Neural progenitor cell (in vitro differentiated cells): ENCODE results near the gene CAB39L. TPM values are rescaled to one million over a fixed set of nuclear protein-coding genes. Genes with fewer than 3 reads are reported as not detected.
A peak's percentile ranks its signal among the peaks of the same experiment; 100 is the strongest.

ENCODE experiments used
- DNase-seq: peaks from one replicate; pipeline ENCODE4 v3.0.0-alpha.2; 2016; ENCODE audit warnings: low spot score
- H2AFZ ChIP-seq: fragments of 200-600 bp; sonication (generic); replicated peaks from 2 replicates; pipeline ENCODE4 v1.6.1; 2016; ENCODE audit warnings: antibody characterized with exemption
- H3F3A ChIP-seq: fragments of 200-600 bp; sonication (generic); 2 replicates; pipeline ENCODE4 v1.6.1; 2016; ENCODE audit warnings: antibody characterized with exemption, low read depth
- H3K27ac ChIP-seq: fragments of 200-600 bp; sonication (generic); 2 replicates; pipeline ENCODE4 v1.5.1; 2016; ENCODE audit warnings: mild to moderate bottlenecking
- H3K27me3 ChIP-seq: fragments of 200-600 bp; sonication (generic); 2 replicates; pipeline ENCODE4 v1.6.1; 2016; ENCODE audit warnings: mild to moderate bottlenecking, moderate library complexity
- H3K36me3 ChIP-seq: fragments of 200-600 bp; sonication (generic); 2 replicates; pipeline ENCODE4 v1.5.1; 2016
- H3K4me1 ChIP-seq: fragments of 200-600 bp; sonication (generic); 2 replicates; pipeline ENCODE4 v1.6.1; 2016; ENCODE audit warnings: mixed run types
- H3K4me2 ChIP-seq: fragments of 200-600 bp; sonication (generic); 2 replicates; pipeline ENCODE4 v1.6.1; 2016
- H3K4me3 ChIP-seq: fragments of 200-600 bp; sonication (generic); 2 replicates; pipeline ENCODE4 v1.5.1; 2016
- H3K79me2 ChIP-seq: fragments of 200-600 bp; sonication (generic); 2 replicates; pipeline ENCODE4 v1.6.1; 2016; ENCODE audit warnings: low read depth
- H3K9ac ChIP-seq: fragments of 200-600 bp; sonication (generic); 2 replicates; pipeline ENCODE4 v1.6.1; 2016
- H3K9me3 ChIP-seq: fragments of 200-600 bp; sonication (generic); 2 replicates; pipeline ENCODE4 v1.5.1; 2016; ENCODE audit warnings: low read depth
- H4K20me1 ChIP-seq: fragments of 200-600 bp; sonication (generic); 2 replicates; pipeline ENCODE4 v1.6.1; 2016; ENCODE audit warnings: low read depth
- H3K27ac Mint-ChIP-seq: 3 replicates; pipeline ENCODE4 v1.8.0; 2021; ENCODE audit warnings: mixed read lengths
- H3K27me3 Mint-ChIP-seq: 2 replicates; pipeline ENCODE4 v1.8.0; 2022; ENCODE audit warnings: low read depth, mild to moderate bottlenecking, inconsistent platforms, moderate library complexity, mixed read lengths; ENCODE audit not compliant: insufficient read depth
- H3K36me3 Mint-ChIP-seq: 3 replicates; pipeline ENCODE4 v1.8.0; 2021; ENCODE audit warnings: mixed read lengths
- H3K4me1 Mint-ChIP-seq: 3 replicates; pipeline ENCODE4 v1.8.0; 2021; ENCODE audit warnings: mixed read lengths
- H3K4me3 Mint-ChIP-seq: 3 replicates; pipeline ENCODE4 v1.8.0; 2021; ENCODE audit warnings: mild to moderate bottlenecking, moderate library complexity, mixed read lengths
- H3K9me3 Mint-ChIP-seq: 3 replicates; pipeline ENCODE4 v1.8.0; 2020; ENCODE audit warnings: mixed read lengths
- EZH2 ChIP-seq: fragments of 200-600 bp; sonication (generic); IDR thresholded peaks from 2 replicates; pipeline ENCODE4 v1.6.1; 2017; ENCODE audit warnings: antibody characterized with exemption, mild to moderate bottlenecking, moderate library complexity
- EZH2phosphoT487 ChIP-seq: fragments of 200-600 bp; sonication (generic); IDR thresholded peaks from 2 replicates; pipeline ENCODE4 v1.6.1; 2017; ENCODE audit warnings: antibody characterized with exemption
- total RNA-seq: library from RNA; depleted of rRNA; stranded (reverse); fragments of >200 nt; gene quantifications from 2 replicates; pipeline ENCODE4 v1.2.3, GENCODE V29; 2015; ENCODE audit warnings: low replicate concordance
- TF ChIP-seq, protein P1 (sequence below): fragments of 200-600 bp; sonication (generic); IDR thresholded peaks from 2 replicates; pipeline ENCODE4 v1.5.1; 2017; ENCODE audit warnings: antibody characterized with exemption, mild to moderate bottlenecking

CAB39L gene
- total RNA-seq, 1 donor from 2014 or later: 18.1 TPM

DNA sequence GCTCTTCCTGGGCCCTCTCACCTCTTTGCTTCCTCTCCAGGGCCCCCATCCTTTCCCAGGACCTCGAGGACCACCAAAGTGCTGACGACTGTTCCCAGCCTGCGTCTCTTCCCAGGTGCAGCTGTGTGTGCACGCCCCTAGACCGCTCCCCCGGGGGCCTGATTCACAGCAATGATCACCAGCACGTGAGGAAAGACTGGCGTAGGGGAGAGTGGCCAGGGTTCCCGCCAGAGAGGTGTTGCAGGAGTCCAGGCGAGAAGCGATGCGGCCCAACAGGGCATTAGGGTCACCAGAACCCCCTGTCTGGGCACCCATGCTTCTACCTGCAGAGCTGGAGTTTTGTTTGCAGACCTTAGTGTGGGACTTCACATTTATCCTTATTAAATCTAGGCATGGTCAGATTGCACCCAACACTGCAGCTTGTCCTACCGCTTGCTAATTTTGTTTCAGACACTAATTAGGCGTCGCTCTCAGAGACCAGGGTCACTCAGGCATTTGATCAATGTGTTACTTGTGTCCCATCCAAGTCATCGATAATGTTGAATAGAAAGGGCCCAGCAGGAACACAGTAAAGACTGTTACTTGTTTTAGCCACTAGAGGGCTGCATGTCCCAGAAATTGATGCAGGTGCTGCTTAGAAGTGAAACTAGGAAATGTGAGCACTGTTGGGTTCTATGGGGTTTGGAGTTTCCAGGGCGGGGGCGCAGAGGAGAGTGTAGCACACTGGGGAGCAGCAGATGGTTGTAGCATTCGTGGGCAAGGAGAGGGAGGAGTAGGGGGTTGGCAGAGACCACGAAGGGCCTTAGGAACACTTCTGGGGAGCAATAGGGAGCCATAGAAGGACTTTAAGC lies 142.9 kb downstream of the CAB39L start:
- no peak overlapping the region for H3K9ac ChIP-seq
- H3K27ac ChIP-seq: no peak overlapping the region
- no peaks in the 10 kb centered on the region for H3K4me1 ChIP-seq
- peak overlapping the region; percentile 72 for H2AFZ ChIP-seq
- H3K36me3 Mint-ChIP-seq: no peaks in the 10 kb centered on the region
- no peak overlapping the region for H3K4me3 ChIP-seq
- peaks cover 38% of the 10 kb centered on the region for H3K4me1 Mint-ChIP-seq
- H4K20me1 ChIP-seq: no peaks in the 10 kb centered on the region
- no peaks in the 10 kb centered on the region for H3F3A ChIP-seq
- H3K4me3 Mint-ChIP-seq: no peak overlapping the region
- no peaks in the 10 kb centered on the region for H3K27me3 ChIP-seq
- TF ChIP-seq, protein P1, sequence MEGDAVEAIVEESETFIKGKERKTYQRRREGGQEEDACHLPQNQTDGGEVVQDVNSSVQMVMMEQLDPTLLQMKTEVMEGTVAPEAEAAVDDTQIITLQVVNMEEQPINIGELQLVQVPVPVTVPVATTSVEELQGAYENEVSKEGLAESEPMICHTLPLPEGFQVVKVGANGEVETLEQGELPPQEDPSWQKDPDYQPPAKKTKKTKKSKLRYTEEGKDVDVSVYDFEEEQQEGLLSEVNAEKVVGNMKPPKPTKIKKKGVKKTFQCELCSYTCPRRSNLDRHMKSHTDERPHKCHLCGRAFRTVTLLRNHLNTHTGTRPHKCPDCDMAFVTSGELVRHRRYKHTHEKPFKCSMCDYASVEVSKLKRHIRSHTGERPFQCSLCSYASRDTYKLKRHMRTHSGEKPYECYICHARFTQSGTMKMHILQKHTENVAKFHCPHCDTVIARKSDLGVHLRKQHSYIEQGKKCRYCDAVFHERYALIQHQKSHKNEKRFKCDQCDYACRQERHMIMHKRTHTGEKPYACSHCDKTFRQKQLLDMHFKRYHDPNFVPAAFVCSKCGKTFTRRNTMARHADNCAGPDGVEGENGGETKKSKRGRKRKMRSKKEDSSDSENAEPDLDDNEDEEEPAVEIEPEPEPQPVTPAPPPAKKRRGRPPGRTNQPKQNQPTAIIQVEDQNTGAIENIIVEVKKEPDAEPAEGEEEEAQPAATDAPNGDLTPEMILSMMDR: peak; percentile 92
- TF ChIP-seq EZH2phosphoT487: no peak
- no peaks in the 10 kb centered on the region for H3K36me3 ChIP-seq
- no peaks in the 10 kb centered on the region for H3K9me3 Mint-ChIP-seq
- H3K79me2 ChIP-seq: no peaks in the 10 kb centered on the region
- peaks cover 8% of the 10 kb centered on the region for H3K27me3 Mint-ChIP-seq
- peak; percentile 73 for DNase-seq
- no peaks in the 10 kb centered on the region for H3K9me3 ChIP-seq
- no peak overlapping the region for H3K4me2 ChIP-seq
- H3K27ac Mint-ChIP-seq: peak overlapping the region; percentile 29

DNA sequence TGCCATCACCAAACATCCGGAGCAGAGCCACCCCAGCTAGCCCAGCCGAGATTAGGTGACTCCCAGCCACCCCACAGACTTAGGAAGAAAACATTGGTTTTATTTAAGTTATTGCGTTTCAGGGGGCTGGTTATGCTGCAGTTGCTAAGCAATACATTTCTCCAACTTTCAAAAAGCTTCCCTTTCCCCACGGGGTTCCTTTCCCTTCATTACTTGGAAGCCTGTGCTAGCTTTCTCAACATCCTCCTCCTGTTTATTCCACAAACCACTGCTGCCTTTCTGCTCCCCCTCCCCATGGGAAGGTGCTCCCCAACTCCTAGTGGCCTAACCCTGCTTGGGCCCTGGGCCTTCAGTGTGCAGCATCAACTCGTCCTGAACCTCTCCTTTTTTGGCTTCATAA lies 143.6 kb downstream of the CAB39L start:
- no peak overlapping the region for H3K9ac ChIP-seq
- no peaks in the 10 kb centered on the region for H3K4me1 ChIP-seq
- Mint-ChIP-seq H3K36me3 (no peaks in the 10 kb centered on the region), H3K27ac (no peak overlapping the region), H3K27me3 (peaks cover 8% of the 10 kb centered on the region), H3K4me3 (no peak overlapping the region), H3K9me3 (no peaks in the 10 kb centered on the region), H3K4me1 (peaks cover 38% of the 10 kb centered on the region)
- TF ChIP-seq EZH2phosphoT487 (no peak), EZH2 (no peak)
- TF ChIP-seq, protein P1: no peak
- no peaks in the 10 kb centered on the region for H4K20me1 ChIP-seq
- H3K79me2 ChIP-seq: no peaks in the 10 kb centered on the region
- no peak overlapping the region for H3K27ac ChIP-seq
- no peak for DNase-seq
- no peaks in the 10 kb centered on the region for H3K27me3 ChIP-seq
- H3K9me3 ChIP-seq: no peaks in the 10 kb centered on the region
- H3F3A ChIP-seq: no peaks in the 10 kb centered on the region
- H3K36me3 ChIP-seq: no peaks in the 10 kb centered on the region
- H2AFZ ChIP-seq: peak overlapping the region; percentile 72
- H3K4me3 ChIP-seq: no peak overlapping the region
- no peak overlapping the region for H3K4me2 ChIP-seq

DNA sequence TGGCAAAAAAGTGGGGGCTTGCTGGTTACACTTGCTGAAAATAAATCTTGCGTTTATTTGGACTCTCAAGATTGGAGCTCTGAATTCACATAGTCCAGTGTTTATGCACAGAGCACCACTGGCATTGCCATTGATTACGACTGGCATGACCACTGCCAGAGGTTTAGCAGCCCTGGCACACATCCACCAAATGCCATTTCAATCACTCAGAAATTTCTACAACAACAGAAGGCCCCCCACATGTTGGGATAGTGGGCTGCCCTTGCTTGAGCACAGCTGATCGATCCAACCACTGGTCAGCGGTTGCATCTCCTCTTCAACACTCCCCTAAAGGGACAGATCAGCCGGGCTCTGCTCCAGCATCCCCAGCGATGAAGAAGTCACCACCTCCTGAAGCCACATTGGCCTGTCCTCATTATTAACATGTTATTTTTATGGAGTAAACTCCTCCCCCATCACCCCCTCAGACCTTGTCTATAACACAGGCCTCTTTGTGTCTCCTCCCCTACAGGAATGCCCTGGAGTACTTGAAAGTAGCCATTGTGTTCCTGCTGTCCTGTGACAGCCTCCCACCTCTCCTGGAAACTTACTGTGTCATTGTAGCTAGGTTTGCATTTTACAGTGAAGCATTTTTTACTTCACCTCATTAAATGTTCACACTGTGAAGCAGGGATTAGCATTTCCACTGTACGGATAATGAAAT lies 144.8 kb downstream of the CAB39L start:
- Histone ChIP-seq H3F3A (no peaks in the 10 kb centered on the region), H3K27ac (no peak overlapping the region), H3K4me1 (no peaks in the 10 kb centered on the region), H3K27me3 (no peaks in the 10 kb centered on the region), H2AFZ (no peak overlapping the region), H3K4me3 (no peak overlapping the region), H3K9ac (no peak overlapping the region), H3K4me2 (no peak overlapping the region), H3K9me3 (no peaks in the 10 kb centered on the region), H4K20me1 (no peaks in the 10 kb centered on the region), H3K36me3 (no peaks in the 10 kb centered on the region), H3K79me2 (no peaks in the 10 kb centered on the region)
- Mint-ChIP-seq H3K4me3 (no peak overlapping the region), H3K27me3 (peaks cover 8% of the 10 kb centered on the region), H3K9me3 (no peaks in the 10 kb centered on the region), H3K36me3 (no peaks in the 10 kb centered on the region), H3K27ac (no peak overlapping the region), H3K4me1 (peaks cover 33% of the 10 kb centered on the region)
- no peak for DNase-seq
- no peak for TF ChIP-seq EZH2phosphoT487
- TF ChIP-seq, protein P1: no peak
- TF ChIP-seq EZH2: no peak
